Spleen (tissue), 11 donors: Measurements from ENCODE around the gene FBXO47. TPM values are rescaled to one million over a fixed set of nuclear protein-coding genes. Genes with fewer than 3 reads are reported as not detected.

Source experiments
- DNase-seq: peaks from one replicate; pipeline ENCODE4 v3.0.0-alpha.2; 2020
- H3K27ac ChIP-seq, 8 donors: fragments of 200-600 bp; sonication (generic) in 7 of 8; 1 replicate in 4 of 8; 2 replicates in 4 of 8; pipeline versions ENCODE4 v1.5.0 to v1.8.0; 2016 to 2021; ENCODE audit warnings: inconsistent platforms in 4 of 8, mild to moderate bottlenecking in 4 of 8, moderate library complexity in 1 of 8
- H3K27me3 ChIP-seq, 7 donors: fragments of 200-600 bp; sonication (generic) in 6 of 7; replicated peaks in 1 of 7; 1 replicate in 4 of 7; 2 replicates in 3 of 7; pipeline versions ENCODE4 v1.5.0 to v1.8.0; 2016 to 2021; ENCODE audit warnings: inconsistent platforms in 3 of 7, mild to moderate bottlenecking in 1 of 7
- H3K36me3 ChIP-seq, 6 donors: fragments of 200-600 bp; sonication (generic) in 5 of 6; 1 replicate in 4 of 6; 2 replicates in 2 of 6; pipeline versions ENCODE4 v1.5.0 to v1.8.0; 2016 to 2021; ENCODE audit warnings: inconsistent platforms in 2 of 6
- H3K4me1 ChIP-seq, 6 donors: fragments of 200-600 bp; sonication (generic) in 5 of 6; 1 replicate in 3 of 6; 2 replicates in 3 of 6; pipeline versions ENCODE4 v1.5.0 to v1.8.0; 2016 to 2021; ENCODE audit warnings: inconsistent platforms in 3 of 6
- H3K4me3 ChIP-seq, 8 donors: fragments of 200-600 bp; sonication (generic) in 7 of 8; 1 replicate in 4 of 8; 2 replicates in 4 of 8; pipeline versions ENCODE4 v1.5.0 to v1.8.0; 2016 to 2021; ENCODE audit warnings: inconsistent platforms in 4 of 8, mild to moderate bottlenecking in 4 of 8, moderate library complexity in 2 of 8
- H3K9me3 ChIP-seq, 8 donors: fragments of 200-600 bp; sonication (generic) in 7 of 8; 1 replicate in 4 of 8; 2 replicates in 4 of 8; pipeline versions ENCODE4 v1.5.0 to v1.8.0; 2016 to 2021; ENCODE audit warnings: inconsistent platforms in 4 of 8
- POLR2A ChIP-seq, 3 donors: fragments of 450-650 bp; IDR thresholded peaks; one replicate each; pipeline ENCODE4 v1.5.1; 2017; ENCODE audit warnings: antibody characterized with exemption in 3 of 3, mild to moderate bottlenecking in 1 of 3
- POLR2AphosphoS5 ChIP-seq, 3 donors: sonication (generic); formaldehyde crosslinking; IDR thresholded peaks; one replicate each; pipeline ENCODE4 v1.5.1; 2017; ENCODE audit warnings: antibody characterized with exemption in 3 of 3
- WGBS, 5 donors: extraction: QIAGEN DNeasy Blood & Tissue Kit in 3 of 5; methylation state at CpG; one replicate each; pipeline versions ENCODE4 v1.1.5 to v1.1.7; 2013 to 2018; 5-methylcytosine and 5-hydroxymethylcytosine counted together
- intact Hi-C: fragments of 100-400 bp; cut with DNase I; formaldehyde crosslinking; loops from one replicate; pipeline ENCODE4 v1.15.0; 2023; ENCODE audit warnings: low total_unique reads
- polyA plus RNA-seq, 3 donors: library from polyadenylated mRNA; stranded (reverse); fragments of 200-250 nt; gene quantifications; one replicate each; pipeline ENCODE4 v1.2.1, GENCODE V29; 2013
- total RNA-seq, 7 donors: library from RNA; depleted of rRNA in 3 of 7; stranded (reverse); fragments of >200 nt in 3 of 7; fragmentation: NEBNext Ultra II Directional in 4 of 7; extraction: Animal tissue kit (Norgen Biotek cat#: 25700) in 4 of 7; gene quantifications; one replicate each; pipeline versions ENCODE4 v1.1.0 to v1.2.1, GENCODE V29; 2016 to 2021
- TF ChIP-seq, protein P1 (sequence below), 11 experiments: fragments of 200-600 bp in 7 of 11; fragments of 450-650 bp in 4 of 11; sonication (generic) in 4 of 11; IDR thresholded peaks in 8 of 11; conservative IDR thresholded peaks in 3 of 11; 1 replicate in 7 of 11; 2 replicates in 4 of 11; pipeline versions ENCODE4 v1.4.0 to v1.8.0; 2016 to 2021; ENCODE audit warnings: antibody characterized with exemption in 11 of 11, inconsistent platforms in 4 of 11, mild to moderate bottlenecking in 1 of 11
- donor health status: healthy with polysubstance abuse.
- donor health status: DM: no; HTN: no; CAD: no; lungs with moderate emphysema.
- donor health status: DM: no; HTN: no; CAD: no.
- donor health status: Bipolar disorder and iron deficiency.
- donor health status: healthy.
- donor health status: DM: no; HTN: no; CAD: no.
- donor health status: DM: yes; HTN: yes; CAD: no.

FBXO47 gene
- total and polyA plus RNA-seq, 10 donors: 0.06 TPM; not detected in 9

DNA sequence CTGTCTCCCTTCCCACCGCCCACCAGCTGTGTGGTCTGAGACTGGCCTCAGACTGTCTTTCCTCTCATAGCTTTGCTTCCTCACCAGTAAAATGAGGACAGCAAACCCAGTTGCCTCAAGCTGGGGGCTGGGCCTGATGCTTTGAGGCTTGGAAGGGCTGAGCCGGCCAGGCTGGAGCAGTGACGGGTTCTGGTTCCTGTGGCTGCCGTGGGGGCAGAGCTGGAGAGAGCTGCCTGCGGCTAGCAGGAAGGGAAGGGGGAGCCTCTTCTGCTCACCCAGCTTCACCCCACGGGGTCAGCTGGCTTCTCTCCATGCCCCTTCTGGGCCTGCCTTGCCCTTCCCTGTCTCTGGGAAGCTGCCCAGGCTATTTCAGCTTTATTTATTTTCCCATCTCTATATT, 73.6 kb downstream of the FBXO47 start:
- Histone ChIP-seq H3K36me3 (peaks cover 0 to 98% (median 41%) of the 10 kb centered on the region in 6 donors), H3K27ac (peak overlapping the region; percentile 22 to 87 (median 75)), H3K9me3 (no peaks in the 10 kb centered on the region), H3K4me1 (peaks cover 65 to 100% (median 95%) of the 10 kb centered on the region in 6 donors), H3K27me3 (no peaks in the 10 kb centered on the region), H3K4me3 (peak overlapping the region in 1 of 8 donors; percentile 28)
- peak; percentile 88 for DNase-seq
- 12 to 39% (median 19%) methylated on average over 6 of the region's 6 CpGs for WGBS, 5 donors
- intact Hi-C loops: no loop called here
- TF ChIP-seq POLR2A (IDR thresholded peaks at IDR 0.05): no peak
- peak; percentile 45 to 81 (median 67) for TF ChIP-seq POLR2AphosphoS5 (IDR thresholded peaks at IDR 0.05)
- TF ChIP-seq, protein P1, sequence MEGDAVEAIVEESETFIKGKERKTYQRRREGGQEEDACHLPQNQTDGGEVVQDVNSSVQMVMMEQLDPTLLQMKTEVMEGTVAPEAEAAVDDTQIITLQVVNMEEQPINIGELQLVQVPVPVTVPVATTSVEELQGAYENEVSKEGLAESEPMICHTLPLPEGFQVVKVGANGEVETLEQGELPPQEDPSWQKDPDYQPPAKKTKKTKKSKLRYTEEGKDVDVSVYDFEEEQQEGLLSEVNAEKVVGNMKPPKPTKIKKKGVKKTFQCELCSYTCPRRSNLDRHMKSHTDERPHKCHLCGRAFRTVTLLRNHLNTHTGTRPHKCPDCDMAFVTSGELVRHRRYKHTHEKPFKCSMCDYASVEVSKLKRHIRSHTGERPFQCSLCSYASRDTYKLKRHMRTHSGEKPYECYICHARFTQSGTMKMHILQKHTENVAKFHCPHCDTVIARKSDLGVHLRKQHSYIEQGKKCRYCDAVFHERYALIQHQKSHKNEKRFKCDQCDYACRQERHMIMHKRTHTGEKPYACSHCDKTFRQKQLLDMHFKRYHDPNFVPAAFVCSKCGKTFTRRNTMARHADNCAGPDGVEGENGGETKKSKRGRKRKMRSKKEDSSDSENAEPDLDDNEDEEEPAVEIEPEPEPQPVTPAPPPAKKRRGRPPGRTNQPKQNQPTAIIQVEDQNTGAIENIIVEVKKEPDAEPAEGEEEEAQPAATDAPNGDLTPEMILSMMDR (IDR thresholded peaks at IDR 0.05 in 8 of 11, conservative IDR thresholded peaks at IDR 0.05 in 3 of 11): no peak

DNA sequence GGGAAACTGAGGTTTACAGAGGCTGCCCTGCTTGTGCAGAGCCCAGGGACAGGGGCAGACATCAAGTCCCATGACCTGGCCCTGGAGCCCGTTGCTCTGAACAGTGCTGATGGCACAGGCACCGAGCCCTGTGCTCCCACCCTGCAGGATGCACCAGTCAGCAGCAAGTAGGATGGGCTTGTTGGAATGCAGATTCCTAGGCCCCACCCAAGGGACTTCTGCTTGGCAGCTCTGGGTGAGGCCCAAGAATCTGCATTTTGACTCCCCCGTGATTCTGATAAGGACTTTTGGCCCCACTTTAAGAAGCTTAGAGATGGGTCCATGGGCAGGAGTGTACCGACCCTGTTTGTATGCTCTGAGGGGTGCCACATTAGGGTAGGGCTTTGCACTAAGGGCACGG, 74.1 kb downstream of the FBXO47 start:
- no peaks in the 10 kb centered on the region for H3K9me3 ChIP-seq
- H3K27me3 ChIP-seq: no peaks in the 10 kb centered on the region
- peak overlapping the region in 1 of 8 donors; percentile 28 for H3K4me3 ChIP-seq
- DNase-seq: no peak
- H3K36me3 ChIP-seq: peaks cover 0 to 98% (median 43%) of the 10 kb centered on the region in 6 donors
- TF ChIP-seq POLR2AphosphoS5 (IDR thresholded peaks at IDR 0.05) (no peak), POLR2A (IDR thresholded peaks at IDR 0.05) (no peak)
- TF ChIP-seq, protein P1 (IDR thresholded peaks at IDR 0.05 in 8 of 11, conservative IDR thresholded peaks at IDR 0.05 in 3 of 11): no peak
- peak overlapping the region; percentile 22 to 87 (median 75) for H3K27ac ChIP-seq
- intact Hi-C loops: no loop called here
- 64 to 92% (median 67%) methylated on average over 2 to 5 of the region's 5 CpGs for WGBS, 5 donors
- H3K4me1 ChIP-seq: peaks cover 60 to 100% (median 92%) of the 10 kb centered on the region in 6 donors

DNA sequence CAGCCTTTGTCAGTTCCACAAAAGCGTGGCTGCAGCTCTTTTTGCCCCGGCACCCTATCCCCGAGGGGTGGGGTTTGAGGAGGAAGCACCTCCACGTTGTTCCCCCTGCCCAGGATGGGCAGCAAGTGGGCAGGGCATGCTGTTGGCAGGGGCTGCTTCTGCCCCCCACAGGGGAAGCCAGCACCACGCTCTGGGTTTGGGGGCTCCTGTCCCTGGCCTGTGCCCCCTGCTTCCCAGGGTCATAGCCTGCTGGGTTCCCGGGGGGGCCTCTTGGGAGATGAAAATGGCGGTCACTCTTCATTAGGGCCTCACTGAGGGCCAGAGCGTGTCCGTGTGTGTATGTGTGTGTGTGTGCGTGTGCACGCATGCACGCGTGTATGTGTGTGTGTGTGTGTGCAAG, 74.6 kb downstream of the FBXO47 start:
- Histone ChIP-seq H3K4me3 (no peak overlapping the region), H3K27me3 (no peaks in the 10 kb centered on the region), H3K4me1 (peaks cover 55 to 100% (median 89%) of the 10 kb centered on the region in 6 donors), H3K27ac (peak overlapping the region in 7 of 8 donors; percentile 25 to 87 (median 76)), H3K36me3 (peaks cover 0 to 100% (median 48%) of the 10 kb centered on the region in 6 donors), H3K9me3 (no peaks in the 10 kb centered on the region)
- peak; percentile 75 for DNase-seq
- TF ChIP-seq, protein P1 (IDR thresholded peaks at IDR 0.05 in 8 of 11, conservative IDR thresholded peaks at IDR 0.05 in 3 of 11): no peak
- peak in 2 of 3 donors; percentile 5 to 56 for TF ChIP-seq POLR2AphosphoS5 (IDR thresholded peaks at IDR 0.05)
- 67 to 82% (median 76%) methylated on average over 13 of the region's 13 CpGs for WGBS, 5 donors
- intact Hi-C loops: no loop called here

DNA sequence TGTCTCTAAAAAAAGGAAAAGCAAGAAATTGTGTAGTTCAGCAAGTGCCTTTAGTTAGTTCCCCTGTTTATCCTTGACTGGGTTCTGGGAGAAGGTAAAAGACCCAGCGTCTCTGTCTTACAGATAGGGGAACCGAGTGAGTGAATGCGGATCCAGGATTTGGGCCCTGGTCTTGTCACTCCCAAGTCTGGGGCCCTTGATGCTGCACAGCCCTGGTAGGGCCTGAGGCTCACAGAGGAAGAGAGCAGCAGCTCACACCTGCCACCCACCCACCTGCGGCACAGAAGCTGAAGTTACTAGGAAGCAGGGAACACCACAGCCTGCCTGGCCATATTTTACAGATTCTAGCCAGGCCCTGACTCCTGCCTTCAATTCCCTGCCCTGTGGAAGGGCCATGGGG, 75.1 kb downstream of the FBXO47 start:
- Histone ChIP-seq H3K9me3 (no peaks in the 10 kb centered on the region), H3K4me3 (no peak overlapping the region), H3K27me3 (no peaks in the 10 kb centered on the region), H3K36me3 (peaks cover 0 to 100% (median 52%) of the 10 kb centered on the region in 6 donors), H3K27ac (peak overlapping the region in 7 of 8 donors; percentile 25 to 87 (median 74)), H3K4me1 (peaks cover 53 to 100% (median 89%) of the 10 kb centered on the region in 6 donors)
- peak; percentile 75 for DNase-seq
- WGBS, 5 donors: 54 to 82% (median 74%) methylated on average over 4 of the region's 4 CpGs
- intact Hi-C loops: no loop called here
- TF ChIP-seq, protein P1 (IDR thresholded peaks at IDR 0.05 in 8 of 11, conservative IDR thresholded peaks at IDR 0.05 in 3 of 11): no peak
- TF ChIP-seq POLR2AphosphoS5 (IDR thresholded peaks at IDR 0.05) (no peak), POLR2A (IDR thresholded peaks at IDR 0.05) (no peak)
